ENCODE results near the gene FHL2.

The FHL2 gene

GRCh38 chr2:105320651-105321215 is 78.1 kb downstream of the FHL2 start:
- TF ChIP-seq CTCF (conservative IDR thresholded peaks at IDR 0.05; ENCODE audit: low read depth, low read length), result no peak
- H3K4me3 ChIP-seq (ENCODE audit: low read length), result peak overlapping the region; percentile 9
- DNase-seq (ENCODE audit: low read depth), result peak; percentile 91

- no peak overlapping the region for H3K4me3 ChIP-seq (ENCODE audit: low read length)
- no peak for DNase-seq (ENCODE audit: low read depth)
- TF ChIP-seq CTCF (conservative IDR thresholded peaks at IDR 0.05; ENCODE audit: low read depth, low read length), result no peak
These were observed 80.9 kb downstream of the FHL2 start for GRCh38 chr2:105317937-105318336.

GRCh38 chr2:105315314-105315713 is 83.5 kb downstream of the FHL2 start:
- DNase-seq (ENCODE audit: low read depth), result no peak
- H3K4me3 ChIP-seq (ENCODE audit: low read length), result no peak overlapping the region
- no peak for TF ChIP-seq CTCF (conservative IDR thresholded peaks at IDR 0.05; ENCODE audit: low read depth, low read length)

- DNase-seq (ENCODE audit: low read depth), result no peak
- H3K4me3 ChIP-seq (ENCODE audit: low read length), result no peak overlapping the region
- no peak for TF ChIP-seq CTCF (conservative IDR thresholded peaks at IDR 0.05; ENCODE audit: low read depth, low read length)
These were observed 85.0 kb downstream of the FHL2 start for GRCh38 chr2:105313877-105314276.

All from retinal pigment epithelial cell (primary cell).